GM23338 (cell line): Measurements from ENCODE around the gene C6orf52. TPM values are rescaled to one million over a fixed set of nuclear protein-coding genes. Genes with fewer than 3 reads are reported as not detected.

Source experiments
- ATAC-seq: fragments of 200-7000 bp; cut with Tn5 transposase; 3 replicates; pipeline ENCODE4 v1.9.1; 2020
- DNase-seq: peaks from one replicate; pipeline ENCODE4 v3.0.0-alpha.2; 2015; ENCODE audit warnings: low spot score
- H2AFZ ChIP-seq: fragments of 200-600 bp; sonication (generic); 2 replicates; pipeline ENCODE4 v1.8.0; 2016; ENCODE audit warnings: antibody characterized with exemption, mild to moderate bottlenecking, moderate library complexity
- H3F3A ChIP-seq: fragments of 200-600 bp; sonication (generic); replicated peaks from 2 replicates; pipeline ENCODE4 v1.8.0; 2017; ENCODE audit warnings: antibody characterized with exemption, mixed run types, low read depth
- H3K27ac ChIP-seq: fragments of 200-600 bp; sonication (generic); 2 replicates; pipeline ENCODE4 v1.6.1; 2016; ENCODE audit warnings: low read depth
- H3K27me3 ChIP-seq: fragments of 200-600 bp; sonication (generic); 2 replicates; pipeline ENCODE4 v1.8.0; 2016; ENCODE audit warnings: mild to moderate bottlenecking, mixed run types, moderate library complexity; ENCODE audit not compliant: insufficient read depth
- H3K36me3 ChIP-seq: fragments of 200-600 bp; sonication (generic); 2 replicates; pipeline ENCODE4 v1.8.0; 2016; ENCODE audit warnings: mild to moderate bottlenecking; ENCODE audit not compliant: insufficient read depth
- H3K4me1 ChIP-seq: fragments of 200-600 bp; sonication (generic); 2 replicates; pipeline ENCODE4 v1.8.0; 2016; ENCODE audit warnings: mild to moderate bottlenecking, moderate library complexity; ENCODE audit not compliant: insufficient read depth
- H3K4me2 ChIP-seq: fragments of 200-600 bp; sonication (generic); 2 replicates; pipeline ENCODE4 v1.7.1; 2017; ENCODE audit warnings: mixed run types
- H3K4me3 ChIP-seq: fragments of 200-600 bp; sonication (generic); 2 replicates; pipeline ENCODE4 v1.6.1; 2016; ENCODE audit warnings: mixed run types
- H3K79me2 ChIP-seq: fragments of 200-600 bp; sonication (generic); replicated peaks from 2 replicates; pipeline ENCODE4 v1.8.0; 2017; ENCODE audit warnings: mild to moderate bottlenecking; ENCODE audit not compliant: insufficient read depth
- H3K9me2 ChIP-seq: fragments of 200-600 bp; sonication (generic); 2 replicates; pipeline ENCODE4 v1.8.0; 2017; ENCODE audit not compliant: insufficient read depth
- H4K20me1 ChIP-seq: fragments of 200-600 bp; sonication (generic); replicated peaks from 2 replicates; pipeline ENCODE4 v1.8.0; 2017; ENCODE audit warnings: mild to moderate bottlenecking; ENCODE audit not compliant: insufficient read depth
- H3K27ac Mint-ChIP-seq: 2 replicates; pipeline ENCODE4 v1.8.0; 2020; ENCODE audit warnings: inconsistent platforms, mild to moderate bottlenecking, moderate library complexity, mixed read lengths
- H3K27me3 Mint-ChIP-seq: 3 replicates; pipeline ENCODE4 v1.8.0; 2022; ENCODE audit warnings: low read depth, mild to moderate bottlenecking, moderate library complexity, mixed read lengths, inconsistent platforms; ENCODE audit not compliant: insufficient read depth, poor library complexity
- H3K36me3 Mint-ChIP-seq: 3 replicates; pipeline ENCODE4 v1.8.0; 2021; ENCODE audit warnings: low read depth, mild to moderate bottlenecking, inconsistent platforms, moderate library complexity, mixed read lengths
- H3K4me1 Mint-ChIP-seq: 3 replicates; pipeline ENCODE4 v1.8.0; 2020; ENCODE audit warnings: mild to moderate bottlenecking, inconsistent platforms, mixed read lengths
- H3K4me3 Mint-ChIP-seq: 3 replicates; pipeline ENCODE4 v1.8.0; 2021; ENCODE audit warnings: moderate library complexity, mild to moderate bottlenecking, inconsistent platforms, mixed read lengths
- H3K9me3 Mint-ChIP-seq: 3 replicates; pipeline ENCODE4 v1.8.0; 2020; ENCODE audit warnings: moderate library complexity, mild to moderate bottlenecking, inconsistent platforms, mixed read lengths
- CREB1 ChIP-seq: fragments of 250-450 bp; sonication (Bioruptor Pico); IDR thresholded peaks from 2 replicates; pipeline ENCODE4 v1.5.0; 2020; ENCODE audit warnings: low read depth, mild to moderate bottlenecking, moderate library complexity
- EZH2 ChIP-seq: fragments of 200-600 bp; sonication (generic); IDR thresholded peaks from one replicate; pipeline ENCODE4 v1.8.0; 2017; ENCODE audit warnings: antibody characterized with exemption, mild to moderate bottlenecking, low read depth; ENCODE audit not compliant: unreplicated experiment
- EZH2phosphoT487 ChIP-seq: fragments of 200-600 bp; sonication (generic); IDR thresholded peaks from one replicate; pipeline ENCODE4 v1.8.1; 2018; ENCODE audit warnings: antibody characterized with exemption; ENCODE audit not compliant: unreplicated experiment
- JUNB ChIP-seq: IDR thresholded peaks from one replicate; pipeline ENCODE4 v1.6.1; 2016; ENCODE audit warnings: antibody characterized with exemption; ENCODE audit not compliant: unreplicated experiment
- NANOG ChIP-seq: IDR thresholded peaks from 2 replicates; pipeline ENCODE4 v1.6.1; 2016; ENCODE audit warnings: antibody characterized with exemption, borderline replicate concordance
- POLR2AphosphoS5 ChIP-seq: IDR thresholded peaks from 2 replicates; pipeline ENCODE4 v1.6.1; 2016; ENCODE audit warnings: antibody characterized with exemption, low read depth
- STAT1 ChIP-seq: IDR thresholded peaks from one replicate; pipeline ENCODE4 v1.6.1; 2016; ENCODE audit warnings: antibody characterized with exemption; ENCODE audit not compliant: unreplicated experiment
- ZNF114 ChIP-seq: fragments of 250-450 bp; sonication (Bioruptor Pico); IDR thresholded peaks from 2 replicates; pipeline ENCODE4 v1.5.0; 2020; ENCODE audit warnings: mild to moderate bottlenecking, moderate library complexity
- ZNF331 ChIP-seq: fragments of 250-450 bp; sonication (Bioruptor Pico); IDR thresholded peaks from 2 replicates; pipeline ENCODE4 v1.5.0; 2020; ENCODE audit warnings: low read depth, mild to moderate bottlenecking, moderate library complexity
- polyA plus RNA-seq: library from polyadenylated mRNA; unstranded; fragments of >200 nt; fragmentation: Nextera tagmentation; extraction: Ambion mirVana; gene quantifications from 2 replicates; pipeline ENCODE4 v1.2.1, GENCODE V29; 2016
- total RNA-seq: library from RNA; depleted of rRNA; stranded (reverse); fragments of >200 nt; shearing (Covaris generic); gene quantifications from 2 replicates; pipeline ENCODE4 v1.2.3, GENCODE V29; 2014
- TF ChIP-seq, protein P1 (sequence below), 2 experiments: fragments of 200-600 bp in 1 of 2; sonication (generic) in 1 of 2; conservative IDR thresholded peaks; 2 replicates each; pipeline versions ENCODE4 v1.5.1 to v1.6.1; 2016 to 2017; ENCODE audit warnings: antibody characterized with exemption in 2 of 2, low read depth in 2 of 2, mild to moderate bottlenecking in 2 of 2, moderate library complexity in 1 of 2
- TF ChIP-seq, protein P2 (sequence below): IDR thresholded peaks from 2 replicates; pipeline ENCODE4 v1.6.1; 2016; ENCODE audit warnings: antibody characterized with exemption
- TF ChIP-seq, protein P3 (sequence below): IDR thresholded peaks from one replicate; pipeline ENCODE4 v1.6.1; 2018; ENCODE audit warnings: antibody characterized with exemption; ENCODE audit not compliant: unreplicated experiment
- TF ChIP-seq, protein P4 (sequence below): fragments of 250-450 bp; sonication (Bioruptor Pico); IDR thresholded peaks from 2 replicates; pipeline ENCODE4 v1.5.0; 2020; ENCODE audit warnings: mild to moderate bottlenecking, moderate library complexity

C6orf52 gene
- total and polyA plus RNA-seq, 2 experiments from 2014 or later: 4.4 TPM; not detected in 1

DNA sequence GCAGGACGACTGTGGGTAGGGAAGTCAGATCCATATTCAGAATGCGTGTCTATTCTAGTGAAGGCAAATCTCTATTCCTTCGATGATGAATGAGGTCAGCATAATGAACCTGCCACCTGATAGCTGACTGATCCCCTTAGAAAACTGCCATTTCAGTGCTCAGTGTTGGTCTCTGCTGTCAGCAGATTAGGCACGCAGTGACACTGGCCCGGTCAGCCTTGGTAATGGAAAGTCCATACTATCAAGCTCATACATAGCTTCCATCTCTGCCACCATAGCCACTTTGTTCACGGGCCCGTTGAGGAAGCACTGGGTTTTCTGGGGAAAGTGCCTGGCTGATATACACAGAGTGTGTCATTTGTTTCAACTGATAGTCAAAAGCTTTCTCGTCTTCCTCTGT lies 54.0 kb downstream of the C6orf52 start:
- Mint-ChIP-seq H3K27ac (no peak overlapping the region), H3K4me3 (no peak overlapping the region), H3K36me3 (0 out of 3 replicates have a peak, but pooled peaks cover 5% of the 10 kb centered on the region), H3K27me3 (peaks cover 2% of the 10 kb centered on the region), H3K4me1 (peaks cover 6% of the 10 kb centered on the region; the same call in 2 of the 3 replicates), H3K9me3 (peaks cover 12% of the 10 kb centered on the region; the same call in 2 of the 3 replicates)
- TF ChIP-seq, protein P1, sequence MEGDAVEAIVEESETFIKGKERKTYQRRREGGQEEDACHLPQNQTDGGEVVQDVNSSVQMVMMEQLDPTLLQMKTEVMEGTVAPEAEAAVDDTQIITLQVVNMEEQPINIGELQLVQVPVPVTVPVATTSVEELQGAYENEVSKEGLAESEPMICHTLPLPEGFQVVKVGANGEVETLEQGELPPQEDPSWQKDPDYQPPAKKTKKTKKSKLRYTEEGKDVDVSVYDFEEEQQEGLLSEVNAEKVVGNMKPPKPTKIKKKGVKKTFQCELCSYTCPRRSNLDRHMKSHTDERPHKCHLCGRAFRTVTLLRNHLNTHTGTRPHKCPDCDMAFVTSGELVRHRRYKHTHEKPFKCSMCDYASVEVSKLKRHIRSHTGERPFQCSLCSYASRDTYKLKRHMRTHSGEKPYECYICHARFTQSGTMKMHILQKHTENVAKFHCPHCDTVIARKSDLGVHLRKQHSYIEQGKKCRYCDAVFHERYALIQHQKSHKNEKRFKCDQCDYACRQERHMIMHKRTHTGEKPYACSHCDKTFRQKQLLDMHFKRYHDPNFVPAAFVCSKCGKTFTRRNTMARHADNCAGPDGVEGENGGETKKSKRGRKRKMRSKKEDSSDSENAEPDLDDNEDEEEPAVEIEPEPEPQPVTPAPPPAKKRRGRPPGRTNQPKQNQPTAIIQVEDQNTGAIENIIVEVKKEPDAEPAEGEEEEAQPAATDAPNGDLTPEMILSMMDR (conservative IDR thresholded peaks at IDR 0.05; ENCODE audit: low read depth in 2 of 2): no peak
- TF ChIP-seq JUNB: no peak
- TF ChIP-seq, protein P2, sequence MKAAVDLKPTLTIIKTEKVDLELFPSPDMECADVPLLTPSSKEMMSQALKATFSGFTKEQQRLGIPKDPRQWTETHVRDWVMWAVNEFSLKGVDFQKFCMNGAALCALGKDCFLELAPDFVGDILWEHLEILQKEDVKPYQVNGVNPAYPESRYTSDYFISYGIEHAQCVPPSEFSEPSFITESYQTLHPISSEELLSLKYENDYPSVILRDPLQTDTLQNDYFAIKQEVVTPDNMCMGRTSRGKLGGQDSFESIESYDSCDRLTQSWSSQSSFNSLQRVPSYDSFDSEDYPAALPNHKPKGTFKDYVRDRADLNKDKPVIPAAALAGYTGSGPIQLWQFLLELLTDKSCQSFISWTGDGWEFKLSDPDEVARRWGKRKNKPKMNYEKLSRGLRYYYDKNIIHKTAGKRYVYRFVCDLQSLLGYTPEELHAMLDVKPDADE: no peak
- no peak for TF ChIP-seq POLR2AphosphoS5
- TF ChIP-seq, protein P3, sequence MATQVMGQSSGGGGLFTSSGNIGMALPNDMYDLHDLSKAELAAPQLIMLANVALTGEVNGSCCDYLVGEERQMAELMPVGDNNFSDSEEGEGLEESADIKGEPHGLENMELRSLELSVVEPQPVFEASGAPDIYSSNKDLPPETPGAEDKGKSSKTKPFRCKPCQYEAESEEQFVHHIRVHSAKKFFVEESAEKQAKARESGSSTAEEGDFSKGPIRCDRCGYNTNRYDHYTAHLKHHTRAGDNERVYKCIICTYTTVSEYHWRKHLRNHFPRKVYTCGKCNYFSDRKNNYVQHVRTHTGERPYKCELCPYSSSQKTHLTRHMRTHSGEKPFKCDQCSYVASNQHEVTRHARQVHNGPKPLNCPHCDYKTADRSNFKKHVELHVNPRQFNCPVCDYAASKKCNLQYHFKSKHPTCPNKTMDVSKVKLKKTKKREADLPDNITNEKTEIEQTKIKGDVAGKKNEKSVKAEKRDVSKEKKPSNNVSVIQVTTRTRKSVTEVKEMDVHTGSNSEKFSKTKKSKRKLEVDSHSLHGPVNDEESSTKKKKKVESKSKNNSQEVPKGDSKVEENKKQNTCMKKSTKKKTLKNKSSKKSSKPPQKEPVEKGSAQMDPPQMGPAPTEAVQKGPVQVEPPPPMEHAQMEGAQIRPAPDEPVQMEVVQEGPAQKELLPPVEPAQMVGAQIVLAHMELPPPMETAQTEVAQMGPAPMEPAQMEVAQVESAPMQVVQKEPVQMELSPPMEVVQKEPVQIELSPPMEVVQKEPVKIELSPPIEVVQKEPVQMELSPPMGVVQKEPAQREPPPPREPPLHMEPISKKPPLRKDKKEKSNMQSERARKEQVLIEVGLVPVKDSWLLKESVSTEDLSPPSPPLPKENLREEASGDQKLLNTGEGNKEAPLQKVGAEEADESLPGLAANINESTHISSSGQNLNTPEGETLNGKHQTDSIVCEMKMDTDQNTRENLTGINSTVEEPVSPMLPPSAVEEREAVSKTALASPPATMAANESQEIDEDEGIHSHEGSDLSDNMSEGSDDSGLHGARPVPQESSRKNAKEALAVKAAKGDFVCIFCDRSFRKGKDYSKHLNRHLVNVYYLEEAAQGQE: no peak
- TF ChIP-seq NANOG: no peak
- no peak for TF ChIP-seq STAT1
- TF ChIP-seq CREB1: no peak
- no peak for TF ChIP-seq EZH2phosphoT487
- TF ChIP-seq, protein P4, sequence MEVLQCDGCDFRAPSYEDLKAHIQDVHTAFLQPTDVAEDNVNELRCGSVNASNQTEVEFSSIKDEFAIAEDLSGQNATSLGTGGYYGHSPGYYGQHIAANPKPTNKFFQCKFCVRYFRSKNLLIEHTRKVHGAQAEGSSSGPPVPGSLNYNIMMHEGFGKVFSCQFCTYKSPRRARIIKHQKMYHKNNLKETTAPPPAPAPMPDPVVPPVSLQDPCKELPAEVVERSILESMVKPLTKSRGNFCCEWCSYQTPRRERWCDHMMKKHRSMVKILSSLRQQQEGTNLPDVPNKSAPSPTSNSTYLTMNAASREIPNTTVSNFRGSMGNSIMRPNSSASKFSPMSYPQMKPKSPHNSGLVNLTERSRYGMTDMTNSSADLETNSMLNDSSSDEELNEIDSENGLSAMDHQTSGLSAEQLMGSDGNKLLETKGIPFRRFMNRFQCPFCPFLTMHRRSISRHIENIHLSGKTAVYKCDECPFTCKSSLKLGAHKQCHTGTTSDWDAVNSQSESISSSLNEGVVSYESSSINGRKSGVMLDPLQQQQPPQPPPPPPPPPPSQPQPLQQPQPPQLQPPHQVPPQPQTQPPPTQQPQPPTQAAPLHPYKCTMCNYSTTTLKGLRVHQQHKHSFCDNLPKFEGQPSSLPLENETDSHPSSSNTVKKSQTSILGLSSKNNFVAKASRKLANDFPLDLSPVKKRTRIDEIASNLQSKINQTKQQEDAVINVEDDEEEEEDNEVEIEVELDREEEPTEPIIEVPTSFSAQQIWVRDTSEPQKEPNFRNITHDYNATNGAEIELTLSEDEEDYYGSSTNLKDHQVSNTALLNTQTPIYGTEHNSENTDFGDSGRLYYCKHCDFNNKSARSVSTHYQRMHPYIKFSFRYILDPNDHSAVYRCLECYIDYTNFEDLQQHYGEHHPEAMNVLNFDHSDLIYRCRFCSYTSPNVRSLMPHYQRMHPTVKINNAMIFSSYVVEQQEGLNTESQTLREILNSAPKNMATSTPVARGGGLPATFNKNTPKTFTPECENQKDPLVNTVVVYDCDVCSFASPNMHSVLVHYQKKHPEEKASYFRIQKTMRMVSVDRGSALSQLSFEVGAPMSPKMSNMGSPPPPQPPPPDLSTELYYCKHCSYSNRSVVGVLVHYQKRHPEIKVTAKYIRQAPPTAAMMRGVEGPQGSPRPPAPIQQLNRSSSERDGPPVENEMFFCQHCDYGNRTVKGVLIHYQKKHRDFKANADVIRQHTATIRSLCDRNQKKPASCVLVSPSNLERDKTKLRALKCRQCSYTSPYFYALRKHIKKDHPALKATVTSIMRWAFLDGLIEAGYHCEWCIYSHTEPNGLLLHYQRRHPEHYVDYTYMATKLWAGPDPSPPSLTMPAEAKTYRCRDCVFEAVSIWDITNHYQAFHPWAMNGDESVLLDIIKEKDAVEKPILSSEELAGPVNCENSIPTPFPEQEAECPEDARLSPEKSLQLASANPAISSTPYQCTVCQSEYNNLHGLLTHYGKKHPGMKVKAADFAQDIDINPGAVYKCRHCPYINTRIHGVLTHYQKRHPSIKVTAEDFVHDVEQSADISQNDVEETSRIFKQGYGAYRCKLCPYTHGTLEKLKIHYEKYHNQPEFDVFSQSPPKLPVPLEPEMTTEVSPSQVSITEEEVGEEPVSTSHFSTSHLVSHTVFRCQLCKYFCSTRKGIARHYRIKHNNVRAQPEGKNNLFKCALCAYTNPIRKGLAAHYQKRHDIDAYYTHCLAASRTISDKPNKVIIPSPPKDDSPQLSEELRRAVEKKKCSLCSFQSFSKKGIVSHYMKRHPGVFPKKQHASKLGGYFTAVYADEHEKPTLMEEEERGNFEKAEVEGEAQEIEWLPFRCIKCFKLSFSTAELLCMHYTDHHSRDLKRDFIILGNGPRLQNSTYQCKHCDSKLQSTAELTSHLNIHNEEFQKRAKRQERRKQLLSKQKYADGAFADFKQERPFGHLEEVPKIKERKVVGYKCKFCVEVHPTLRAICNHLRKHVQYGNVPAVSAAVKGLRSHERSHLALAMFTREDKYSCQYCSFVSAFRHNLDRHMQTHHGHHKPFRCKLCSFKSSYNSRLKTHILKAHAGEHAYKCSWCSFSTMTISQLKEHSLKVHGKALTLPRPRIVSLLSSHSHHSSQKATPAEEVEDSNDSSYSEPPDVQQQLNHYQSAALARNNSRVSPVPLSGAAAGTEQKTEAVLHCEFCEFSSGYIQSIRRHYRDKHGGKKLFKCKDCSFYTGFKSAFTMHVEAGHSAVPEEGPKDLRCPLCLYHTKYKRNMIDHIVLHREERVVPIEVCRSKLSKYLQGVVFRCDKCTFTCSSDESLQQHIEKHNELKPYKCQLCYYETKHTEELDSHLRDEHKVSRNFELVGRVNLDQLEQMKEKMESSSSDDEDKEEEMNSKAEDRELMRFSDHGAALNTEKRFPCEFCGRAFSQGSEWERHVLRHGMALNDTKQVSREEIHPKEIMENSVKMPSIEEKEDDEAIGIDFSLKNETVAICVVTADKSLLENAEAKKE (CRISPR knock-in tag): no peak
- no peak for TF ChIP-seq ZNF331 (CRISPR knock-in tag)
- no peak for TF ChIP-seq ZNF114 (CRISPR knock-in tag)
- no peak for TF ChIP-seq EZH2
- H3K27ac ChIP-seq: no peak overlapping the region
- no peaks in the 10 kb centered on the region for H3F3A ChIP-seq
- ATAC-seq: no peak
- DNase-seq: no peak
- no peaks in the 10 kb centered on the region for H3K36me3 ChIP-seq
- no peak overlapping the region for H2AFZ ChIP-seq
- H3K79me2 ChIP-seq: no peaks in the 10 kb centered on the region
- H3K27me3 ChIP-seq: no peaks in the 10 kb centered on the region
- no peaks in the 10 kb centered on the region for H4K20me1 ChIP-seq
- no peak overlapping the region for H3K4me2 ChIP-seq
- no peaks in the 10 kb centered on the region for H3K4me1 ChIP-seq
- H3K9me2 ChIP-seq: peaks cover 3% of the 10 kb centered on the region; the same call in 1 of the 2 replicates
- no peak overlapping the region for H3K4me3 ChIP-seq
